ENCODE results near the gene GEMIN7. TPM values are rescaled to one million over a fixed set of nuclear protein-coding genes. Genes with fewer than 3 reads are reported as not detected.

The GEMIN7 gene
- total and polyA plus RNA-seq, 2 of the 13 experiments (the other 11 are each of a cell fraction or from before 2014, with no cell fraction given): 24.1 to 30.6 TPM

- TF ChIP-seq KIAA2018 (CRISPR knock-in tag; IDR thresholded peaks at IDR 0.05; ENCODE audit: borderline replicate concordance) (no peak), PPARG (CRISPR knock-in tag; conservative IDR thresholded peaks at IDR 0.05) (peak; percentile 36; the same call in 1 of the 2 replicates), ZNF597 (CRISPR knock-in tag; IDR thresholded peaks at IDR 0.05) (no peak), NCOA1 (CRISPR knock-in tag; IDR thresholded peaks at IDR 0.05) (no peak), ZNF382 (CRISPR knock-in tag; IDR thresholded peaks at IDR 0.05; ENCODE audit: borderline replicate concordance) (no peak), HNRNPLL (IDR thresholded peaks at IDR 0.05; ENCODE audit: low read depth, low read length, poor library complexity, severe bottlenecking) (peak; percentile 75), MATR3 (CRISPR knock-in tag; IDR thresholded peaks at IDR 0.05) (no peak), KLF11 (CRISPR knock-in tag; IDR thresholded peaks at IDR 0.05) (0 out of 2 replicates have a peak, but pooled peaks have one; percentile 42), MTF1 (CRISPR knock-in tag; IDR thresholded peaks at IDR 0.05) (no peak), SP1 (IDR thresholded peaks at IDR 0.05) (no peak), SP1 (CRISPR knock-in tag; IDR thresholded peaks at IDR 0.05) (peak; percentile 60; the same call in 1 of the 2 replicates), ISL2 (CRISPR knock-in tag; IDR thresholded peaks at IDR 0.05) (peak; percentile 28; the same call in 1 of the 2 replicates), POLR2G (IDR thresholded peaks at IDR 0.05; ENCODE audit: low read depth, low read length) (peak; percentile 73), ZNF484 (CRISPR knock-in tag; IDR thresholded peaks at IDR 0.05; ENCODE audit: borderline replicate concordance, low read depth) (no peak), FOSL2 (CRISPR knock-in tag; IDR thresholded peaks at IDR 0.05) (0 out of 2 replicates have a peak, but pooled peaks have one; percentile 14), ZNF687 (CRISPR knock-in tag; IDR thresholded peaks at IDR 0.05) (peak; percentile 77)
Measured at GRCh38 chr19:45076029-45076850, 2.8 kb upstream of the GEMIN7 start, which contains the start of gene ZNF296 (continued).
